ENCODE measurements around the gene MXI1. TPM values are rescaled to one million over a fixed set of nuclear protein-coding genes. Genes with fewer than 3 reads are reported as not detected.
A peak's percentile ranks its signal among the peaks of the same experiment; 100 is the strongest.

MXI1 gene
- polyA plus RNA-seq, 1 experiment, result 17.1 TPM

DNA sequence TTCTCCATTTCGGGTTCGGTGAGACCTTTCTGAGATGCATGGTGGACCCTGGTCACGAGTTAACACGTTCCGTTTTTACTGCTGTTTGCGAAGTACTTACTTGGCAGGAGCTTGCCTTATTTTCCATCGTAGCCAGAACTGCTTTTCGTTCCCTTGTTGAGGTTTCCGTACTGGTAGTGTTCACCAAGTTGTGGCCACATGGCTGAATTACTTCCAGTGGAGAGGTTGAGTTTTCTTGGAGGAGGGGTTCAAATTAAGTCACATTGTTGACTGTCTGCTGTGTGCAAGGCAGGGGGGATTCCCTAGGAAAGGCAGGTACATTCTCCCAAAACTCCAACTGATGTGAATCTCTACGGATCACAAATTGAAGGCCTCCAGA lies 4.0 kb downstream of the MXI1 start:
- no peak for TF ChIP-seq CTCF (IDR thresholded peaks at IDR 0.05; ENCODE audit: insufficient read depth, low read depth, low read length)
- no peak for DNase-seq (ENCODE audit: low read depth)
- POLR2A ChIA-PET, result interaction anchor here (0.7 kb wide), 1 partner anchor 133 kb away, joined by 15 read pairs; no protein-coding TSS in a partner anchor
- CTCF ChIA-PET, result interaction anchor here (1.2 to 1.8 kb wide), 4 partner anchors 13 to 85 kb away, joined by 3 to 7 read pairs (median 4); no protein-coding TSS in a partner anchor
- Histone ChIP-seq H3K27me3 (ENCODE audit: control insufficient read depth, insufficient read depth, low read length) (no peaks in the 10 kb centered on the region), H3K36me3 (ENCODE audit: control insufficient read depth, insufficient read depth, low read length) (no peaks in the 10 kb centered on the region), H3K4me3 (ENCODE audit: low read depth, low read length) (peak overlapping the region; percentile 20)

DNA sequence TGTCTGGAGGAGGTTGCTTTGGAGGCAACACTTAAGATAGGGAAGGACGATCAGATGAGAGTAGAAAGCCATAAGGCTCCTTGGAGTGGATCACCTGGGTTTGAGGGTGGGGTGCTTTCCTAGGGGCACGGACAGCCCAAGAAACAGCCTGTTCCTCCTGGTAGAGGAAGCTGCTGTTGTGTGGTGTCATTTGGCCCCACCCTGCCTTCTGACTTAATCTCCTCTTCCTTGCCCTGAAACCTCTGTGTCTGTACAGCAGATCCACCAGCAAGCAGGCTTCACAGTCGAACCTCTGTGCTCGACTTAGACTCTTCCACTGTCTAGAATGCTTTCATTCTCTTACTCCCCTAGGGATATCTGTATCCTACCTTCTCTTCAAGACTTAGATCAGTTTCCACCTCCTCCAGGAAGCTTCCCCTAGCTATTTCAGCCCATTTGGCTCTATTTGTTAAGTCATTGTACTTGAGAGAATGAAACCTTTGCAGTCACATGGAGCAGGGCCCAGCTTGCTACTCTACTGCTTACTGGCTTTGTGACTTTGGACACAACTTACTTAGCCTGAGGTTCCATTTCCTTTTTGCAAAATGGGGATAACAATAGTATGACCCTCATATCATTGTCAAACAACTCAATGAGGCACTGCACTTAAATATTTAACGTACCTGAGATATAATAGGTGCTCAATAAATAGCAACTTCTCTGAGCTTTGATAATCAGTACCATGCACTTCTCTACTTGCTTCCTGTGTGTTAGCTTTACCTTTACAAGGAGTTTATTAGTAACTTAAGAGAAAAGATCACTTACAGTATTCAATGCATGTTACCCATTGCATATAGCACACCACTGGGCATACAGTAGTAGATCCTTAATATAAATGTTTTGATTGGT lies 5.0 kb downstream of the MXI1 start:
- POLR2A ChIA-PET, result no interaction called here
- Histone ChIP-seq H3K4me3 (ENCODE audit: low read depth, low read length) (no peak overlapping the region), H3K27me3 (ENCODE audit: control insufficient read depth, insufficient read depth, low read length) (no peaks in the 10 kb centered on the region), H3K36me3 (ENCODE audit: control insufficient read depth, insufficient read depth, low read length) (no peaks in the 10 kb centered on the region)
- DNase-seq (ENCODE audit: low read depth), result no peak
- TF ChIP-seq CTCF (IDR thresholded peaks at IDR 0.05; ENCODE audit: insufficient read depth, low read depth, low read length), result no peak
- CTCF ChIA-PET, result interaction anchor here (1.7 to 2.2 kb wide), 2 partner anchors 12 to 74 kb away, joined by 5 to 6 read pairs; no protein-coding TSS in a partner anchor

- H3K36me3 ChIP-seq (ENCODE audit: control insufficient read depth, insufficient read depth, low read length), result no peaks in the 10 kb centered on the region
- no peak for TF ChIP-seq CTCF (IDR thresholded peaks at IDR 0.05; ENCODE audit: insufficient read depth, low read depth, low read length)
- H3K4me3 ChIP-seq (ENCODE audit: low read depth, low read length), result no peak overlapping the region
- ChIA-PET POLR2A (interaction anchor here (0.6 kb wide), 1 partner anchor 122 kb away, joined by 4 read pairs; no protein-coding TSS in a partner anchor), CTCF (no interaction called here)
- H3K27me3 ChIP-seq (ENCODE audit: control insufficient read depth, insufficient read depth, low read length), result no peaks in the 10 kb centered on the region
- DNase-seq (ENCODE audit: low read depth), result no peak
These were observed 7.0 kb downstream of the MXI1 start for GRCh38 chr10:110214371-110214826.

GRCh38 chr10:110215286-110216170 lies 8.1 kb downstream of the MXI1 start:
- H3K4me3 ChIP-seq (ENCODE audit: low read depth, low read length), result no peak overlapping the region
- CTCF ChIA-PET, result interaction anchor here (0.9 kb wide), 1 partner anchor 10 kb away, joined by 3 read pairs; no protein-coding TSS in a partner anchor
- no peak for TF ChIP-seq CTCF (IDR thresholded peaks at IDR 0.05; ENCODE audit: insufficient read depth, low read depth, low read length)
- H3K36me3 ChIP-seq (ENCODE audit: control insufficient read depth, insufficient read depth, low read length), result no peaks in the 10 kb centered on the region
- H3K27me3 ChIP-seq (ENCODE audit: control insufficient read depth, insufficient read depth, low read length), result no peaks in the 10 kb centered on the region
- POLR2A ChIA-PET, result no interaction called here
- no peak for DNase-seq (ENCODE audit: low read depth)
